Cardiac muscle cell (in vitro differentiated cells and primary cell): ENCODE measurements around the gene BRS3. TPM values are rescaled to one million over a fixed set of nuclear protein-coding genes. Genes with fewer than 3 reads are reported as not detected.
"Not testable (repeated sequence)": the region's sequence is repeated elsewhere in the genome, so short reads cannot be mapped to it uniquely, and the experiment has no call there.

Source experiments
- DNase-seq, 2 donors: peaks; one replicate each; pipeline versions ENCODE4 v3.0.0 to v3.0.0-alpha.2; 2010 to 2017; ENCODE audit warnings: low read depth in 1 of 2, low spot score in 1 of 2
- H3K27ac ChIP-seq: fragments of 200-600 bp; sonication (generic); 2 replicates; pipeline ENCODE4 v1.5.1; 2016
- H3K27me3 ChIP-seq: fragments of 200-600 bp; sonication (generic); 2 replicates; pipeline ENCODE4 v1.6.0; 2016; ENCODE audit warnings: control low read depth
- H3K36me3 ChIP-seq: fragments of 200-600 bp; sonication (generic); 2 replicates; pipeline ENCODE4 v1.5.1; 2016; ENCODE audit warnings: control low read depth
- H3K4me1 ChIP-seq: fragments of 200-600 bp; sonication (generic); 2 replicates; pipeline ENCODE4 v1.8.1; 2017; ENCODE audit warnings: low read depth, mild to moderate bottlenecking, mixed run types
- H3K4me3 ChIP-seq: fragments of 200-600 bp; sonication (generic); 2 replicates; pipeline ENCODE4 v1.5.1; 2016; ENCODE audit warnings: mild to moderate bottlenecking
- H3K9me3 ChIP-seq: fragments of 200-600 bp; sonication (generic); 2 replicates; pipeline ENCODE4 v1.5.1; 2017; ENCODE audit warnings: low read depth, mild to moderate bottlenecking, control low read depth
- polyA plus RNA-seq: library from polyadenylated mRNA; unstranded; fragments of >200 nt; fragmentation: Nextera tagmentation; extraction: Ambion mirVana; gene quantifications from 2 replicates; pipeline ENCODE4 v1.2.1, GENCODE V29; 2016
- total RNA-seq: library from RNA; depleted of rRNA; stranded (reverse); fragments of >200 nt; gene quantifications from 2 replicates; pipeline ENCODE4 v1.2.3, GENCODE V29; 2016
- TF ChIP-seq, protein P1 (sequence below): IDR thresholded peaks from 2 replicates; pipeline ENCODE4 v1.5.1; 2012; ENCODE audit warnings: low read depth, mild to moderate bottlenecking, low read length

BRS3 gene
- not detected in 2 replicates for total RNA-seq
- 0.11 TPM in 2 replicates for polyA plus RNA-seq

- peaks cover 3% of the 10 kb centered on the region for H3K27me3 ChIP-seq
- no peaks in the 10 kb centered on the region for H3K4me1 ChIP-seq
- no peaks in the 10 kb centered on the region for H3K36me3 ChIP-seq
- H3K9me3 ChIP-seq, result no peaks in the 10 kb centered on the region
- TF ChIP-seq, protein P1, sequence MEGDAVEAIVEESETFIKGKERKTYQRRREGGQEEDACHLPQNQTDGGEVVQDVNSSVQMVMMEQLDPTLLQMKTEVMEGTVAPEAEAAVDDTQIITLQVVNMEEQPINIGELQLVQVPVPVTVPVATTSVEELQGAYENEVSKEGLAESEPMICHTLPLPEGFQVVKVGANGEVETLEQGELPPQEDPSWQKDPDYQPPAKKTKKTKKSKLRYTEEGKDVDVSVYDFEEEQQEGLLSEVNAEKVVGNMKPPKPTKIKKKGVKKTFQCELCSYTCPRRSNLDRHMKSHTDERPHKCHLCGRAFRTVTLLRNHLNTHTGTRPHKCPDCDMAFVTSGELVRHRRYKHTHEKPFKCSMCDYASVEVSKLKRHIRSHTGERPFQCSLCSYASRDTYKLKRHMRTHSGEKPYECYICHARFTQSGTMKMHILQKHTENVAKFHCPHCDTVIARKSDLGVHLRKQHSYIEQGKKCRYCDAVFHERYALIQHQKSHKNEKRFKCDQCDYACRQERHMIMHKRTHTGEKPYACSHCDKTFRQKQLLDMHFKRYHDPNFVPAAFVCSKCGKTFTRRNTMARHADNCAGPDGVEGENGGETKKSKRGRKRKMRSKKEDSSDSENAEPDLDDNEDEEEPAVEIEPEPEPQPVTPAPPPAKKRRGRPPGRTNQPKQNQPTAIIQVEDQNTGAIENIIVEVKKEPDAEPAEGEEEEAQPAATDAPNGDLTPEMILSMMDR, result no peak
- H3K27ac ChIP-seq, result no peak within 1 kb of the TSS
- no peak within 1 kb of the TSS for H3K4me3 ChIP-seq
- DNase-seq, result no peak
These were observed at the start of gene BRS3 for GRCh38 chrX:136487647-136488046. BRS3 (plus strand) TSS chrX:136487947; CDS start chrX:136488115, 168 bp downstream.

GRCh38 chrX:136438192-136438591 lies 49.6 kb upstream of the BRS3 start:
- Histone ChIP-seq H3K4me1 (no peaks in the 10 kb centered on the region), H3K36me3 (no peaks in the 10 kb centered on the region), H3K27me3 (no peaks in the 10 kb centered on the region), H3K27ac (no peak overlapping the region), H3K9me3 (no peaks in the 10 kb centered on the region), H3K4me3 (no peak overlapping the region)
- no peak for DNase-seq
- TF ChIP-seq, protein P1, result no peak

- not testable (repeated sequence) for H3K27me3 ChIP-seq, H3K4me1 ChIP-seq, H3K27ac ChIP-seq, H3K4me3 ChIP-seq, DNase-seq, H3K9me3 ChIP-seq, H3K36me3 ChIP-seq
These were observed 42.1 kb upstream of the BRS3 start for GRCh38 chrX:136445674-136446073.

DNA sequence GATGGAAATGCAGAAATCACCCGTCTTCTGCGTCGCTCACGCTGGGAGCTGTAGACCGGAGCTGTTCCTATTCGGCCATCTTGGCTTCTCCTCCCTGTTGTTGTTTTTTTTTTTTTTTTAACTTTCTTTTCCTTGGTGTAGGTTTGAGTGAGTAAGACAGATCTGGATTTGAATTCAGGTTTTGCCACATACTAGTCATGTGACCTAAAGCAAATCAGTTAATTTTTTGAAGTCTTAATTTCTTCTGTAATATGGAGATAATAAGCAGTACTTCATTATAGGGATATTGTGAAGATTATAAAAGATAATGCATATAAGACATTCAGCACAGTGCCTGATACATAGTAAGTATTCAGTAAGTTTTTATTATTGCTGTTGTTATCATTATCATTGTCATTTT lies 41.5 kb upstream of the BRS3 start:
- Histone ChIP-seq H3K36me3 (no peaks in the 10 kb centered on the region), H3K4me1 (no peaks in the 10 kb centered on the region), H3K27me3 (no peaks in the 10 kb centered on the region), H3K27ac (no peak overlapping the region), H3K4me3 (no peak overlapping the region), H3K9me3 (no peaks in the 10 kb centered on the region)
- DNase-seq, result no peak
- TF ChIP-seq, protein P1, result no peak

DNA sequence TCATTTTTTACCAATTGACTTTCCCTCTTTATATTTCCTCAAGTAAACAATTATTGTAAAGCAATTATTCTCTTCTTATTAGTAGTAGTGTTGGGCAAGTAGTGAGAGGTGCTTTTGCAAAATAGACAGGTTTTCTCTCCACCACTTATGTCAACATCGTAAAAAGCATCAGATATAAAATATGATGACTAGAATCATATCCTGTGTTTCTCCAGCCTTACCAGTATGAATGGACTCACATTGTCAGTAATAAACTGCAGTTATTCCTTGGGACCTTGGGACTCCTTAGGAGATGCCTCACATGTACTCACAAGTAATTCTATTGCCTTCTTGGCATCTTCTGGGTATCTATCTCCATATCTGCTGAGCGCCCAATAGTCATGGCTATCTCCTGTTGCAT lies 40.4 kb upstream of the BRS3 start:
- Histone ChIP-seq H3K27me3 (no peaks in the 10 kb centered on the region), H3K27ac (no peak overlapping the region), H3K36me3 (no peaks in the 10 kb centered on the region), H3K4me3 (no peak overlapping the region), H3K4me1 (no peaks in the 10 kb centered on the region), H3K9me3 (no peaks in the 10 kb centered on the region)
- DNase-seq, result no peak
- TF ChIP-seq, protein P1, result no peak

DNA sequence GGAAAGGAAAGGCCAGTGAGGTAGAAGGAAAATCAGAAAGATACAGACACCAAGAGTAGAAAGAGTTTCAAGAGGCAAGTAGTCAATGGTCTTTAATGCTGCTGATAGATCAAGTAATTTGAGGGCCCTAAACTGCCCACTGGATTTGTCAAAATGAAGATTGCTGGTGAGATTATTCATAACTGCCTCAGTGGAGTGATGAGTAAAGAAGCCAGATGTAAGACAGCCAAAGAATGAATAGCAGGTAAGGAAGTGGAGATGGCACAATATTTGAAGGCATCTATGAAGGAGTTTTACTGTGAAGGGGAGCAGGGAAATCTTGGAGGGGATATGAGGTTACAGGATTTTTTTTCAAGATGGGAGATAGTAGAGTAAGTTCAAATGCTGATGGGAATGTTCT lies 39.8 kb upstream of the BRS3 start:
- TF ChIP-seq, protein P1, result no peak
- H3K9me3 ChIP-seq, result no peaks in the 10 kb centered on the region
- no peaks in the 10 kb centered on the region for H3K27me3 ChIP-seq
- no peaks in the 10 kb centered on the region for H3K36me3 ChIP-seq
- H3K4me3 ChIP-seq, result no peak overlapping the region
- DNase-seq, result no peak
- no peak overlapping the region for H3K27ac ChIP-seq
- no peaks in the 10 kb centered on the region for H3K4me1 ChIP-seq
